ENCODE data around the gene ACP2.

GRCh38 chr11:47222696-47223095 lies 25.9 kb downstream of the ACP2 start:
- TF ChIP-seq POLR2A (IDR thresholded peaks at IDR 0.05; ENCODE audit: extremely low read depth, insufficient read length), result no peak
- TF ChIP-seq MAX (IDR thresholded peaks at IDR 0.05; ENCODE audit: low read depth, low read length), result no peak

Data from NB4 (cell line).